ENCODE data around the gene GNG4. TPM values are rescaled to one million over a fixed set of nuclear protein-coding genes. Genes with fewer than 3 reads are reported as not detected.

GNG4 gene
- total RNA-seq, 1 experiment from 2014 or later: 34.4 TPM

DNA sequence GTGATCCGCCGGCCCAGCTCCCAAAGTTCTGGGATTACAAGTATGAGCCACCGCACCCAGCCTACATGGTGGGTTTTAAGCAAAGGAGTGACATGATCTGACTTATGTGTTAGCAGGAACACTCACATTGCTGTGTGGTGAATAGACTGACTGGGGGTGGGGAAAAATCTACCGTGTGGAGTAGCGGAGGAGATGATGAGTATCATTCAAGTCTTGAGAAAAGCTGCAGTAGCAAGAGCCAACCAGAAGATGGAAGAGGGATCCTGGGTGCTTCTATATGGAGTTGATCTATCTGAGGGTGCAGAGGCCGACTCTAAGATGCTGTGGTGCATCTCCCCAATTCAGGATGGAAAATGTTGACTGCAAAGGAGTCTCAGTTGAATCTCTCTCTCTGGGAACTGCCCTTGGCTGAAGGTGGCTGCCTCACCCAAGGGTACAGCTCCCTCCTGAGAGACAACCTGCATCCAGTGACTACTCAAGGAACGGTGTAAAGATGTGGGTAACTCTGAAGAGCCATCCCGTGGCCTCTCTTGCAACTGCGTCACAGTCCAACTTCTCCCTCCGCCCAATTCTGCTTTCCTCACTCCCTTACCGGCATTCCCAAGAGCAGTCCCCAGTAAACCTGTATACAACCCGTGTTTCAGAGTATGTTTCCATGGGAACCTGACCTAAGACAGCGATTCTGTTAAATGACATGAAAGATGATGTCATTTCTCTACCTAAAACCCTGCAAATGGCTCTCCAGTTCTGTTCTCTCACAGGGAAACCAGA lies 137.9 kb downstream of the GNG4 start:
- H2BK5ac ChIP-seq (ENCODE audit: insufficient read length, low read length): no peak overlapping the region
- H2BK12ac ChIP-seq (ENCODE audit: insufficient read length, low read depth, low read length): no peak overlapping the region
- no peak overlapping the region for H4K91ac ChIP-seq (ENCODE audit: insufficient read length, low read depth, low read length)
- H3K56ac ChIP-seq (ENCODE audit: insufficient read length, low read depth, low read length): no peak overlapping the region
- H3K23me2 ChIP-seq (ENCODE audit: insufficient read length, low read depth, low read length, poor library complexity, severe bottlenecking): no peaks in the 10 kb centered on the region
- no peak overlapping the region for H2BK120ac ChIP-seq (ENCODE audit: low read depth, low read length, poor library complexity, severe bottlenecking)
- no peak overlapping the region for H3K18ac ChIP-seq (ENCODE audit: insufficient read length, low read depth, low read length)
- H3T11ph ChIP-seq (ENCODE audit: low read length): no peak overlapping the region
- H3K23ac ChIP-seq (ENCODE audit: insufficient read length, low read depth, low read length): no peak overlapping the region
- H3K9me3 ChIP-seq (ENCODE audit: control insufficient read depth, low read depth, low read length): no peaks in the 10 kb centered on the region
- no peaks in the 10 kb centered on the region for H3K4me1 Mint-ChIP-seq
- no peak overlapping the region for H2AFZ ChIP-seq (ENCODE audit: low read length)
- H3K14ac ChIP-seq (ENCODE audit: insufficient read depth, low read length): no peak overlapping the region
- H3K4ac ChIP-seq (ENCODE audit: low read depth, low read length): no peak overlapping the region
- no peaks in the 10 kb centered on the region for H3K27me3 ChIP-seq (ENCODE audit: insufficient read depth, low read length)
- no peak overlapping the region for H4K8ac ChIP-seq (replicated peaks; ENCODE audit: insufficient read length, low read depth, low read length)
- H2BK20ac ChIP-seq (ENCODE audit: low read depth, low read length, poor library complexity, severe bottlenecking): no peak overlapping the region
- no peak overlapping the region for H3K27ac ChIP-seq (ENCODE audit: insufficient read length, low read depth, low read length)
- DNase-seq: no peak
- TF ChIP-seq, protein P1, sequence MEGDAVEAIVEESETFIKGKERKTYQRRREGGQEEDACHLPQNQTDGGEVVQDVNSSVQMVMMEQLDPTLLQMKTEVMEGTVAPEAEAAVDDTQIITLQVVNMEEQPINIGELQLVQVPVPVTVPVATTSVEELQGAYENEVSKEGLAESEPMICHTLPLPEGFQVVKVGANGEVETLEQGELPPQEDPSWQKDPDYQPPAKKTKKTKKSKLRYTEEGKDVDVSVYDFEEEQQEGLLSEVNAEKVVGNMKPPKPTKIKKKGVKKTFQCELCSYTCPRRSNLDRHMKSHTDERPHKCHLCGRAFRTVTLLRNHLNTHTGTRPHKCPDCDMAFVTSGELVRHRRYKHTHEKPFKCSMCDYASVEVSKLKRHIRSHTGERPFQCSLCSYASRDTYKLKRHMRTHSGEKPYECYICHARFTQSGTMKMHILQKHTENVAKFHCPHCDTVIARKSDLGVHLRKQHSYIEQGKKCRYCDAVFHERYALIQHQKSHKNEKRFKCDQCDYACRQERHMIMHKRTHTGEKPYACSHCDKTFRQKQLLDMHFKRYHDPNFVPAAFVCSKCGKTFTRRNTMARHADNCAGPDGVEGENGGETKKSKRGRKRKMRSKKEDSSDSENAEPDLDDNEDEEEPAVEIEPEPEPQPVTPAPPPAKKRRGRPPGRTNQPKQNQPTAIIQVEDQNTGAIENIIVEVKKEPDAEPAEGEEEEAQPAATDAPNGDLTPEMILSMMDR (conservative IDR thresholded peaks at IDR 0.05): no peak; the same call in 2 of the 3 replicates
- H3K4me2 ChIP-seq (ENCODE audit: insufficient read depth, insufficient read length, low read length): no peak overlapping the region
- no peaks in the 10 kb centered on the region for H3K36me3 Mint-ChIP-seq (ENCODE audit: insufficient read depth in 1 of 3, low read depth in 3 of 3)
- no peaks in the 10 kb centered on the region for H3K9me3 Mint-ChIP-seq
- no peak overlapping the region for H3K9ac ChIP-seq (ENCODE audit: extremely low read depth, insufficient read length, low read length)
- H4K5ac ChIP-seq (ENCODE audit: insufficient read length, low read depth, low read length): no peak overlapping the region
- no peak overlapping the region; a peak in 1 of 5 replicates for H3K4me3 Mint-ChIP-seq
- H3K27me3 Mint-ChIP-seq (ENCODE audit: low read depth): no peaks in the 10 kb centered on the region
- no peak overlapping the region for H2BK15ac ChIP-seq (ENCODE audit: low read depth, low read length)
- no peak overlapping the region for H3K27ac Mint-ChIP-seq
- H3K79me1 ChIP-seq (ENCODE audit: insufficient read depth, low read depth, low read length, poor library complexity, severe bottlenecking): no peaks in the 10 kb centered on the region
- no CpG with 5 or more reads among the region's 13 CpGs for WGBS (ENCODE audit: extremely low coverage, insufficient read length, low lambda C conversion rate)
- H3K79me2 ChIP-seq (ENCODE audit: insufficient read depth, low read length): no peaks in the 10 kb centered on the region
- no peaks in the 10 kb centered on the region for H4K20me1 ChIP-seq (ENCODE audit: control insufficient read depth, insufficient read depth, insufficient read length)
- H2AK5ac ChIP-seq (ENCODE audit: insufficient read length, low read length): no peak overlapping the region
- no peaks in the 10 kb centered on the region for H3K4me1 ChIP-seq (ENCODE audit: insufficient read depth, low read length)
